Left ventricle myocardium superior (tissue), 1 donor: ENCODE results near the gene SCYGR3. TPM values are rescaled to one million over a fixed set of nuclear protein-coding genes. Genes with fewer than 3 reads are reported as not detected.
"Not testable (repeated sequence)": the region's sequence is repeated elsewhere in the genome, so short reads cannot be mapped to it uniquely, and the experiment has no call there.

Source experiments
- ATAC-seq: fragments of 200-7000 bp; cut with Tn5 transposase; one replicate; pipeline ENCODE4 v1.9.1; 2020; ENCODE audit warnings: mild to moderate bottlenecking, moderate library complexity
- DNase-seq: peaks from one replicate; pipeline ENCODE4 v3.0.0-alpha.2; 2020
- intact Hi-C: fragments of 100-400 bp; cut with micrococcal nuclease; formaldehyde crosslinking; loops from one replicate; pipeline ENCODE4 v1.11.0; 2022
- total RNA-seq: library from RNA; stranded (reverse); fragmentation: NEBNext Ultra II Directional; extraction: Animal tissue kit (Norgen Biotek cat#: 25700); gene quantifications from one replicate; pipeline ENCODE4 v1.2.1, GENCODE V29; 2021
- donor health status: DM: no; HTN: yes; CAD: no; lungs with severe emphysema.

The SCYGR3 gene
- total RNA-seq, 1 donor from 2014 or later = not detected

DNA sequence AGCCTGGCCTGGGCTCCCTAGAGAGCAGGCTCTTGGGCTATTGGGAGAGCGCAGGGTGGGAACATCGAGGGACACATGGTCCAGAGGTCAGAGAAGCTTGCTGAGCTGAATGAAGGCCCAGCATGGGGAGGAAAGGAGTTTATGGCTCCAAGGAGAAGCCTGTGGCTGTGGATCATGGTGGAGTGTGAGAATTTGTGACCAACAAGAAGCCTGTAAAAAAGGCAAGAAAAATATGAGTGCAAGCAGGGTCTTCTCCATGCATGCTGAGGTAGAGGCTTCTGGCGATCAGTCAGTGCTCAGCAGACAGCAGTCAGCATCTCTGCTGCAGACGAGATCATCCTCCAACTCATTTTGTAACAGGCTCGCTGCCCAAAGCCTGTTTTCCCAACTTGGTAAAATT, 1.3 kb upstream of the SCYGR3 start:
- DNase-seq = no peak
- intact Hi-C loops = no loop called here
- ATAC-seq = no peak

DNA sequence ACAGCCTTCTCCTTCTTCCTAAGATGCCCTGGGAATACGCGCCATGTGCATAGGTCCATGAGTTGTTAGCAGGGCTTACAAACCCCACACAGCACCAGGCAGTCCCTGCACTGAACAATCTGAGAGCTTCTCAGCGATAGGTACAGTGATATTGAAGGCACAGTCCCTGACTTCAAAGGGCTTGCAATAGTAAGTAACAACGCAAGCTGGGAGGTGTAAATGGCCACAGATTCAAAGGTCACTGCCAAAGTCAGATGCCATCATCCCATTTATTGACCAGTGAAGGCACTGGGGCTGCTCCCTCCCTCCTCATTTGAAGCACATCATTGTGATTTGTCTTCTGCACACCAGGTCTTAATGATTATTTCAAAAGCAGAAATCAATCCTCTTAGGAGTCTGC, 541 bp upstream of the SCYGR3 start:
- no peak for ATAC-seq
- intact Hi-C loops = no loop called here
- DNase-seq = no peak

DNA sequence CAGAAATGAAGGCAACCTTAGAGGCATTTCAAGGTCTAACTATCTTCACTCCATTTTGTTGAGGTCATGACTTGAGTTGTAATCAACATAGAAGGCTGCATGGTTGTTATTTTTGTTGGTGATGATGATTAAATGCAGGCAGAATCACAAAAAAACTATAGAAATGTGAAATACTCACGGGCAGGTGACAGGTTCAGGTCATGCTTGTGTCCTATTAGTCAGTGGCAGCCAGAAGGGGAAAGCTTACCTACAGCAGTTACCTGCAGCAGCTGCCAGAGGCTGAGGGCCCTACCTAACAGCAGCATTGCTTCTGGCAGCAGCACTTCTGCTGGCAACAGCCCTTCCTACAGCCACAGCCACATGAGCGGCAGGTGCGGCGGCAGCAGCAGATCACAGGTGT, 394 bp downstream of the SCYGR3 start:
- intact Hi-C loops = no loop called here
- ATAC-seq (no peak), DNase-seq (no peak)

DNA sequence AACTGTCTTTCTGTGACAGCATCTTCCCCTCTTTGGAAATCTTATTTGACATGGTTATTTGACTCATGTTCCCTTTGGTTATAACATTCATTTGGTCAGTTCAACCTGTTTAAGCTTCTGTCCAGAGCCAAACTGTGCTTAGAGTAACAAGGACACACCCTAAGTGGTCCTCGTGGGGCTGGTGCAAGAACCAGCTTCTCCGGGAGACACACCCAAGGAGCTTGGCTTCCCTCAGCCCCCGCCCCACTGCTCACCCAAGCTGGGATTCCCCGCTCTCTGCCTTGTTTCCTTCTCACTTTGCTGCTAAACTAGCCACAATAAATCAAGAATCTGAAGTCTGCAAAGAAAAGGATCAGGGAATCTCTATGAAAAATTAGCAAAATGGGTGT, 1.4 kb downstream of the SCYGR3 start:
- no peak for ATAC-seq
- intact Hi-C loops = no loop called here
- no peak for DNase-seq

DNA sequence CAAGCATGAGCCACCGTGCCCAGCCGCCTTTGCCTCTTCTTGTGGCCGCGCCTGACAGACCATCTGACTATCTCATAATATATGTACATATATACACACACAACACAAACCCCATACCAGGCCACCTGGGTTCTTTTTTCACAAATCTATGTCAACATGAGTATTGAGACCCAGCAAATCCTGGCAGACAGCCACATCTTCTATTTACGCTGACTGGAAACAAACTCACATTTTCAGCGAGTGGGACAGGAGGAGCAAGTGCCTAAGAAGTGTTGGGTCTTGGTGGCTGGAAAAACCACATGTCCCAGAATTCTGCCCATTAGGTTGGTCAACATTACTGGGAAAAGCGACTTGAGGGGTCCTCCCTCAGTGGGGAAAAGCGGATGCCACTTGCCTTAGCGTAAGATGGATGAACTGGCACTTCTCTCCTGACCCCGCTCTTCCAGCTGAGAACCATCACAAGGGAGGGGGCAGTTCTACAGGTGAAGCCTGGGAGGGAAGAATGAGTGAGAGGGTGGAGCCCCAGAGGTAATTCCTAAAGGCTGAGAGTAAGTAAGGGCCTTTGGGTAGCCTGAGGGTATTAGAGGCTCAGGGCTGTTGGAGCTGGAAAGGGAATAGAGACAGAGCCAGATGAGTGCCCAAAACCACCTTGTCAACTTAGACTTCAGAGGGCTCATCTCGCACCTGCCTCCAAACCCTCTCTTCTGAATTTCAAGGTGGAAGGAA, 1.9 kb downstream of the SCYGR3 start:
- DNase-seq = no peak
- intact Hi-C loops = no loop called here
- ATAC-seq = no peak

DNA sequence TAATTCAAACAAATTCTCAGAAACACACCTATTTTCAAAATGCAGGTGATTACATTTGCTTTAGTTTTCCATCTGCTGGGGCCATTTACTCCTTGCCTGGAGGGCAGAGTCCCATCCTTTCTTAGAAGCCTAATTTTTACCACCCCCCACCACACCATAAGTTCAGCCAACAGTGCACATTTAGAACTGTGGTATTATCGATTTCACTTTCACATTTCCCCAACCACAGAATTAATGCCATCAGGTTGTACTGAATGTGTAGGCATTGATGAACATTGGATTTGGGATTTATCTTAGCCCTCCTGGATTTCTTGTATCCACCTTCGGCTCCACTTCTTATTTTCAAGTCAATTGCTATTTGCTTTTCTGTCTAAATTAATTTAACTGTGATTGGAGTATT, 4.5 kb downstream of the SCYGR3 start:
- intact Hi-C loops = no loop called here
- no peak for DNase-seq
- no peak for ATAC-seq

GRCh38 chr2:227608561-227609338, 5.9 kb downstream of the SCYGR3 start:
- intact Hi-C loops = no loop called here
- ATAC-seq (peak; percentile 35), DNase-seq (no peak)

DNA sequence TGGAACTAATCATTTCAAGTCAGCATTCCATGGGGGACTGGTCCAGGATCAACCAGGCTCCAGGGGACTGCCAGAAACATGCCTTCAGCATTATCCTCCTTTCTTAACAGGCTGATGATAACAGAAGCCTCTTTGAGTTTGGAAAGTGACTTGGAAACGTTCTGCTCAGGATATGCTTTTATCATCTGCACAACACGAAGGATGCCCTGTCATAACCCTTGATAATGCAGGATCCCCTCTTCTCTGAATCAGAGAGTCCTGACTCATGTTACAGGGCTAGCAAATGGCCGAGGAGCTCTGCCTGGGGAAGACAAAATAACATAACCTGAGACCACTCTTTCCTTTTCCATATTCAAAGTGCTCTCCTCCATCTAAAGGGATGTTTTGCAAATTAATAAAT, 6.7 kb downstream of the SCYGR3 start:
- intact Hi-C loops = no loop called here
- DNase-seq = no peak
- no peak for ATAC-seq

DNA sequence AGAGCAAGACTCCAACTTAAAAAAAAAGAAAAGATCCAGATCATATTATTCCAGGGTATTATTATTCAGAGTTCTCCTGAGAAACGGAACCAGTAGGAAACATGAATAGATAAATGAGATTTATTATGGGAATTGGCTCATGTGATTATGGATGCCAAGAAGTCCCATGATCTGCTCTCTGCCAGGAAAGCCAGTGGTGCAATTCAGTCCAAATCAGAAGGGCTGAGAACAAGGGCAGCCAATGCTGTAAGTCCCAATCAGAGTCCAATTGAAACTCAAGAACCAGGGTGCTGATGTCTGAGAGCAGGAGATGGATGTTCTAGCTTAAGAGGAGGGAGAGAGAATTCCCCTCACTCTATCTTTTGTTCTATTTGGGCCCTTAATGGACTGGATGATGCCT, 8.2 kb downstream of the SCYGR3 start:
- intact Hi-C loops = no loop called here
- DNase-seq (no peak), ATAC-seq (peak; percentile 31)

- intact Hi-C loops = no loop called here
- no peak for DNase-seq
- no peak for ATAC-seq
These were observed 12.3 kb downstream of the SCYGR3 start for GRCh38 chr2:227602358-227602757.

- ATAC-seq, intact Hi-C loops, DNase-seq: not testable (repeated sequence)
These were observed 15.7 kb downstream of the SCYGR3 start, which contains the start of gene SCYGR2 for GRCh38 chr2:227598835-227599503. SCYGR2 (plus strand) TSS chr2:227598893; CDS start chr2:227598893, 0 bp downstream.

DNA sequence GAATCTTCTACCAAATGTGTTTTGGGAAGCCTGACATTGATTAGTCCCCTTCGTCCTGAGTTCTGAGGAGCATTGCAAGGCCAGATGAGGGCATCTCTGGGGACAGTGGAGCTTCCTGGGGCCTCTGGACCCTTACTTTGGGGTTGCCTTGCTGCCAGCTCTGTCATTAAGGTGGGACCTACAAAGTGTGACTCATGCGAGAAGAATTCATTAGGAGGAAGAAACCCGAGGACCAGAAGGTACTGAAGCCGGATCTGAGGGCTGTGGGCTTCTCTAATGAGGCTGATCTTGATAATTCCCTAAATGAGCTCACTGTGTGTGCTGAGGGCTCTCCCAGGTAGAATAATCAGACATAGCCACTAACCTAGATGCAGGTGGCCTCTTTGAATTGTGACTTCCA, 16.6 kb downstream of the SCYGR3 start:
- ATAC-seq = no peak
- no peak for DNase-seq
- intact Hi-C loops = no loop called here

- DNase-seq = no peak
- ATAC-seq = no peak
- intact Hi-C loops = no loop called here
These were observed 17.6 kb downstream of the SCYGR3 start for GRCh38 chr2:227597036-227597435.

DNA sequence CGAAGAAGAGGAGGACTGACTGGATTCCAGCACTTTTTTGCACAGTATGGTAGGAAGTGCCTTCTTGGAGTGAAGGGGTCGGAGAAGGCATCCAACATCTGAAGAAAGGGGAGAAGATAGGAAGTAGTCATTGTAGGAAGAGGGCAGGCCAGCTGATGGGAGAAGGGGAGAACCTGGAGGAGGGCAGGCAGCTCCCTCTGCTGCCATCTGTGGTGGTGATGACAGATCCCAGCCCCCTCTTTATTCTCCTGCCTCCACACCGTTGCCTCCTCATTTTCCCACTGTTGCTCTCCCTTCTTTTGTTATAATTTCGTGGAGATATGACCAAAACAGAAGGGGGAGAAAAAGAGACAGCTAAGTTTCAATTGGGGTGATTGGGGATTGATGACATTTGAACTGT, 18.8 kb downstream of the SCYGR3 start:
- no peak for DNase-seq

DNA sequence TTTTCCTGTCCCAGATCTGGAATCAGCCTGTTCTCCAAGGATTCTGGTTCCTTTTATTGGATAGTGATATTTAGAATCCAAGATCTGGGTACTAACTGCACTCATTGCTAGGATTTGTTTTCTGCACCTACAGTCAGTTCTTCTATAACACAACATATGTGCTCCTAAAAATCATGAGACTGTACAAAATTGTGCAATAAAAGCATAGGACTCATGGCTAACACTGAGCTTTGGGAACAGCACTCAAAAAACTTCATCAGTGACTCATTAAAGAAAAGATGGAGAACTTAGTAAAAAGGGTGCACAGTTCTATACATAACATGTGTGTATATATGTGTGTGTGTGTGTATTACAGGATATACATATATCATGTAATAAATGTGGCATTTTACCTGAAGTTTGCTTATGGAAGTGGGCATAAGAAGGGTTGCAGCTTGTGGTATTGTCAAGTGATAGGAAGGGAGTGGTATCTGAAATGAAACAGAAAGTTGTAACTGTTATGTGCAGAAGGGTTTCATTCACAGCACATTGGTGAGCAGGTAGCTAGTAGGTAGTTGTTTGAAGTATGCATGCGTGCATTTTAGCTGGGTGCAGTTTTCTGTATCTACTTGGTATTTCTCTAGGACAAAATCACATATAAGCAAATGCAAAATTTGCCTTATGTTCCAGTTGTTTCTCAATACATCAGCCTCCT, 21.8 kb downstream of the SCYGR3 start:
- no peak for DNase-seq
- intact Hi-C loops = no loop called here
- ATAC-seq = no peak

More for the DNA sequence above, 18.8 kb downstream of the SCYGR3 start:
- ATAC-seq = no peak
- intact Hi-C loops = no loop called here

- ATAC-seq (no peak), DNase-seq (no peak)
- intact Hi-C loops = no loop called here
These were observed 32.3 kb downstream of the SCYGR3 start for GRCh38 chr2:227582369-227582768.

DNA sequence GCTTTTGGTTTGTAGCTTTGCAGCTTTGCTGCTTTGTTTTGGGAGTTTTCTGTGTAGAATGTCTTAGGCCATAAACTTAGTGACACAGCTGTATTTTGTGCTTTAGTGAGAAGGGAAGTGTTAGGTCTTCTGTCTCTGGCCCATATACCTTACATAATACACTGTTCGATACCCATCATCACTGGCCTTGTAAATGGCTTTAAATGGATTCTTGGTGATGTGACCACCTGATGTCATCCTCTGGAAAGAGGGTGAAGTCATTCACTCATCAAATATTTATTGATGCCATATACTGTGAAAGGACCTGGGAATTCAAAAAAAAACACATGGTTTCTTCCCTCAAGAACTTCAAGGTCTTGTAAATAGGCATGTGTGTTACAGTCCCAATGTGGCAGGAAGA, 34.8 kb downstream of the SCYGR3 start:
- DNase-seq (no peak), ATAC-seq (no peak)
- intact Hi-C loops = no loop called here

GRCh38 chr2:227578642-227579041, 36.0 kb downstream of the SCYGR3 start:
- DNase-seq (no peak), ATAC-seq (no peak)
- intact Hi-C loops = no loop called here

- ATAC-seq = no peak
- DNase-seq = no peak
- intact Hi-C loops = no loop called here
These were observed 37.1 kb downstream of the SCYGR3 start for GRCh38 chr2:227577555-227577954.

- no peak for DNase-seq
- no peak for ATAC-seq
- intact Hi-C loops = no loop called here
These were observed 37.8 kb downstream of the SCYGR3 start for GRCh38 chr2:227576812-227577211.
